ENCODE measurements around the gene TTC1.

DNA sequence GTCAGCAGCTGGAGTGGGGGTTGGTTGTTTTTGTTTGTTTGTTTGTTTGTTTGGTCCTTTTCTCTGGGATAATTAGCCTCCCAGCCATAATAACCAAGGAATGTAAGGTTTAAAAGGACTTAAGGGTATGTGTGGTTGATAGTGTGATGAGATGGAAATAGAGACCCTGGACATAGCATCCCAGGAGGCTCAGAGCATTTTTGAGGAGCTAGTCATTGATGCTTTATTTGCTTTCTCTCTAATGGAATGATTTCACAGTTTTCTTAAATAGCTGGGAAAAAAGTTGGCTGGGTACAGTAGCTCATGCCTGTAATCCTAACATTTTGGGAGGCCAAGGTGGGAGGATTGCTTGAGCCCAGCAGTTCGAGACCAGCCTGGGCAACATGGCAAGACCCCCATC lies 45.1 kb downstream of the TTC1 start:
- TF ChIP-seq POLR2A (IDR thresholded peaks at IDR 0.05; ENCODE audit: low read length) (no peak), GATA1 (IDR thresholded peaks at IDR 0.05; ENCODE audit: low read depth, low read length) (no peak)
